Measurements from ENCODE around the gene NANOS3.
A peak's percentile ranks its signal among the peaks of the same experiment; 100 is the strongest.
"Not testable (repeated sequence)": the region's sequence is repeated elsewhere in the genome, so short reads cannot be mapped to it uniquely, and the experiment has no call there.

Gene NANOS3

GRCh38 chr19:13843104-13843921 is 33.6 kb upstream of the NANOS3 start:
- DNase-seq: no peak

GRCh38 chr19:13844130-13844631 is 32.8 kb upstream of the NANOS3 start:
- DNase-seq: no peak

GRCh38 chr19:13846557-13847406 is 30.2 kb upstream of the NANOS3 start:
- DNase-seq: peak; percentile 74

- DNase-seq: peak; percentile 86
Measured at GRCh38 chr19:13847407-13848339, 29.3 kb upstream of the NANOS3 start.

GRCh38 chr19:13848340-13848677 is 28.6 kb upstream of the NANOS3 start:
- DNase-seq: no peak

- no peak for DNase-seq
Measured at GRCh38 chr19:13848798-13849676, 27.9 kb upstream of the NANOS3 start.

GRCh38 chr19:13849991-13850909 is 26.7 kb upstream of the NANOS3 start:
- peak; percentile 37 for DNase-seq

GRCh38 chr19:13850910-13851733 is 25.8 kb upstream of the NANOS3 start:
- DNase-seq: no peak

- not testable (repeated sequence) for DNase-seq
Measured at GRCh38 chr19:13851734-13852114, 25.2 kb upstream of the NANOS3 start.

GRCh38 chr19:13852171-13852707 is 24.7 kb upstream of the NANOS3 start:
- DNase-seq: not testable (repeated sequence)

- no peak for DNase-seq
Measured at GRCh38 chr19:13856497-13856896, 20.4 kb upstream of the NANOS3 start.

GRCh38 chr19:13859361-13859880 is 17.5 kb upstream of the NANOS3 start:
- DNase-seq: peak; percentile 31

GRCh38 chr19:13860679-13861391 is 16.1 kb upstream of the NANOS3 start:
- no peak for DNase-seq

- DNase-seq: no peak
Measured at GRCh38 chr19:13861392-13861713, 15.6 kb upstream of the NANOS3 start.

- peak; percentile 59 for DNase-seq
Measured at GRCh38 chr19:13861714-13862531, 15.0 kb upstream of the NANOS3 start.

GRCh38 chr19:13864046-13864666 is 12.8 kb upstream of the NANOS3 start:
- DNase-seq: peak; percentile 72
